ENCODE measurements around the gene PHF19. TPM values are rescaled to one million over a fixed set of nuclear protein-coding genes. Genes with fewer than 3 reads are reported as not detected.

The PHF19 gene
- polyA plus RNA-seq, 1 donor from 2014 or later = 4.9 TPM

DNA sequence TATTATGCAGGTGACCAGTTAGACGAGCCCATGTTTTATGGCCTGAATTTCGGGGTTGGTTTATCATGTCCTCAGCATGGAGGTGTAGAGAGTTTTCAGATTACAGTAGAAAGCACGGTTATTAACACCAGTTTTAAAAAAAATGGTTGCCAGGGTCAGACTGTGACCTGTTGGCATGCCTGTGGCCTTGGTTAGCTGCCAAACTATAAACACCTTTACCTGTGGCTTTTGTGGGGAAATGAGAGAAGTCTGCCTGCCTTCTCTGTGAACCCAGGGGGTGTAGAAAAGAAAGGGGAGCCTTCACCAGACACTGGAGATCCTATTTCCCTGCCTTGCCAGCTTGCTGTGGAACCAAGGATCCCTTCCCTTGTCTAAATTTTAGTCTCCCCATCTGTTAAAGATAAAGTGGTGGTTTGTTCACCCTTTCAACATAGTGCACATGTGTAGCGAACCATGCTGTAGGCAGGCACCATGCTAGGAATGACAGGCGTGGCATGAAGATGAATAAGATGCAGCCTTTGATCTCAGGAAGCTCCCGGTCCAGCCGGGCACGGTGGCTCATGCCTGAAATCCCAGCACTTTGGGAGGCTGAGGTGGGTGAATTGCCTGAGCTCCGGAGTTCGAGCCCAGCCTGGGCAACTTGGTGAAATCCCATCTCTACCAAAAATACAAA is 6.1 kb upstream of the PHF19 start:
- TF ChIP-seq RAD21 (conservative IDR thresholded peaks at IDR 0.05) (no peak), CTCF (IDR thresholded peaks at IDR 0.05; ENCODE audit: poor library complexity, severe bottlenecking) (no peak), SMC3 (conservative IDR thresholded peaks at IDR 0.05; ENCODE audit: poor library complexity) (no peak), POLR2AphosphoS5 (IDR thresholded peaks at IDR 0.05) (no peak), REST (IDR thresholded peaks at IDR 0.05; ENCODE audit: borderline replicate concordance) (no peak), EP300 (conservative IDR thresholded peaks at IDR 0.05; ENCODE audit: poor library complexity, severe bottlenecking) (no peak), EZH2 (IDR thresholded peaks at IDR 0.05; ENCODE audit: borderline replicate concordance, insufficient read depth, low read length, poor library complexity, severe bottlenecking) (no peak), MXI1 (conservative IDR thresholded peaks at IDR 0.05; ENCODE audit: poor library complexity, severe bottlenecking) (no peak), TAF1 (IDR thresholded peaks at IDR 0.05; ENCODE audit: low read depth) (no peak)
- no peak overlapping the region for H2AFZ ChIP-seq (ENCODE audit: low read depth, low read length)
- no peaks in the 10 kb centered on the region for H3K36me3 ChIP-seq (ENCODE audit: insufficient read depth, low read length)
- H3K9me3 ChIP-seq (ENCODE audit: low read length) = no peaks in the 10 kb centered on the region
- no peaks in the 10 kb centered on the region for H4K20me1 ChIP-seq (ENCODE audit: insufficient read depth)
- no peaks in the 10 kb centered on the region for H3K27me3 ChIP-seq (ENCODE audit: insufficient read depth, low read depth, low read length)
- H3K9me2 ChIP-seq (ENCODE audit: insufficient read depth, low read length) = no peaks in the 10 kb centered on the region
- H3K27ac ChIP-seq (ENCODE audit: low read length) = no peak overlapping the region
- H3K79me2 ChIP-seq (replicated peaks; ENCODE audit: insufficient read depth, low read length) = no peaks in the 10 kb centered on the region
- no peak overlapping the region for H3K4me3 ChIP-seq (ENCODE audit: low read length)
- H3F3A ChIP-seq (ENCODE audit: insufficient read depth, low read length, poor library complexity, severe bottlenecking) = no peaks in the 10 kb centered on the region
- H3K9ac ChIP-seq (ENCODE audit: low read length) = no peak overlapping the region
- no peak overlapping the region for H3K4me2 ChIP-seq (ENCODE audit: low read length)

GRCh38 chr9:120879446-120879845 is 2.5 kb upstream of the PHF19 start:
- Histone ChIP-seq H3K27me3 (ENCODE audit: insufficient read depth, low read depth, low read length) (peaks cover 10% of the 10 kb centered on the region), H3K79me2 (replicated peaks; ENCODE audit: insufficient read depth, low read length) (no peaks in the 10 kb centered on the region), H3K27ac (ENCODE audit: low read length) (no peak overlapping the region), H3K4me3 (ENCODE audit: low read length) (no peak overlapping the region), H2AFZ (ENCODE audit: low read depth, low read length) (no peak overlapping the region), H3K9me3 (ENCODE audit: low read length) (no peaks in the 10 kb centered on the region), H3F3A (ENCODE audit: insufficient read depth, low read length, poor library complexity, severe bottlenecking) (no peaks in the 10 kb centered on the region), H4K20me1 (ENCODE audit: insufficient read depth) (no peaks in the 10 kb centered on the region), H3K9ac (ENCODE audit: low read length) (no peak overlapping the region), H3K36me3 (ENCODE audit: insufficient read depth, low read length) (no peaks in the 10 kb centered on the region), H3K4me2 (ENCODE audit: low read length) (no peak overlapping the region), H3K9me2 (ENCODE audit: insufficient read depth, low read length) (no peaks in the 10 kb centered on the region)
- TF ChIP-seq EP300 (conservative IDR thresholded peaks at IDR 0.05; ENCODE audit: poor library complexity, severe bottlenecking) = no peak
- TF ChIP-seq POLR2AphosphoS5 (IDR thresholded peaks at IDR 0.05) = no peak
- TF ChIP-seq CTCF (IDR thresholded peaks at IDR 0.05; ENCODE audit: poor library complexity, severe bottlenecking) = no peak
- no peak for TF ChIP-seq REST (IDR thresholded peaks at IDR 0.05; ENCODE audit: borderline replicate concordance)
- TF ChIP-seq RAD21 (conservative IDR thresholded peaks at IDR 0.05) = no peak
- TF ChIP-seq SMC3 (conservative IDR thresholded peaks at IDR 0.05; ENCODE audit: poor library complexity) = no peak
- no peak for TF ChIP-seq MXI1 (conservative IDR thresholded peaks at IDR 0.05; ENCODE audit: poor library complexity, severe bottlenecking)
- no peak for TF ChIP-seq EZH2 (IDR thresholded peaks at IDR 0.05; ENCODE audit: borderline replicate concordance, insufficient read depth, low read length, poor library complexity, severe bottlenecking)
- no peak for TF ChIP-seq TAF1 (IDR thresholded peaks at IDR 0.05; ENCODE audit: low read depth)

Measured in neural cell (in vitro differentiated cells).